NCI-H1092 (cell line): Measurements from ENCODE around the gene RAB35.

ENCODE experiments used
- DNase-seq: peaks from one replicate; lab custom pipeline; 2025; lab: John Stamatoyannopoulos, UW

The RAB35 gene

DNA sequence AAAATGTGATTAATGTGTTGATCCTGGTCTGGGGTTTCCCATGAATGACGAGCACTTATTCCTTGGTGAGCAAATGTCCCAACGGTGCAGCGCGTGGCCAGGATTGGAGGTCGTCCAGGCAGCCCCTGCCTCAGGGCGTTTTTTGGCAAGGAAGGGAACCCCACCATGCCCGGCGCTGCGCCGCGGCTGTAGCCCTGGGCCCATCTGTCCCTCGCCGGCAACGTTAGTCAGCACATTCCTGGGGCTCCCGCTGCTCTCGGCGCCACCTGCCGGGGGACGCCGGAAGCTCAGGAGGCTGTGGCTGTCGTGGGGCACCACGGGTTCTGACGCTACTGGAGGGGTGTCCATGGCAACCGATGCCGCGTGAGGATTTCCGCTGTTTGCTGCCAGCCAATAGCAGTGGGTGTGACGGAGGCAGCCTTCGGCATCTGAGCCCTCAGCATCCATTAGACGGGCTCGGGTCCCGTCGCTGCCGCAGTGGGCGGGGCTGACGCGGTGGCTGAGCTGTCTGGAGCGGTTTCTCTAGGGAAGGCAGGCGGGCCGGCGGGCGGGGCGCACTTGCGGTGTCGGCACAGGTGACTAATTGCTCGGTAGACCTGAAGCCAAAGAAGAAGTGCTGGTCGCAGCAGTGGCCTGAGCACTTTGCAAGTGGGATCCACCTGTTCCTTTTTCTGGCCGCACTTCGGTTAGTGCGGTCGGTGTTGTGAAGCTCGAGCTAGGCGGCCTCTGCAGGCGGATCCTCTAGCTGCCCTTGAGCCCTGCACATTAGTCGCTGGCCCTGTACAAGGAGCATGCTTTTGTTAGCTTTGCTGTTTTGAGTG is 29.5 kb downstream of the RAB35 start:
- DNase-seq: peak; percentile 96

DNA sequence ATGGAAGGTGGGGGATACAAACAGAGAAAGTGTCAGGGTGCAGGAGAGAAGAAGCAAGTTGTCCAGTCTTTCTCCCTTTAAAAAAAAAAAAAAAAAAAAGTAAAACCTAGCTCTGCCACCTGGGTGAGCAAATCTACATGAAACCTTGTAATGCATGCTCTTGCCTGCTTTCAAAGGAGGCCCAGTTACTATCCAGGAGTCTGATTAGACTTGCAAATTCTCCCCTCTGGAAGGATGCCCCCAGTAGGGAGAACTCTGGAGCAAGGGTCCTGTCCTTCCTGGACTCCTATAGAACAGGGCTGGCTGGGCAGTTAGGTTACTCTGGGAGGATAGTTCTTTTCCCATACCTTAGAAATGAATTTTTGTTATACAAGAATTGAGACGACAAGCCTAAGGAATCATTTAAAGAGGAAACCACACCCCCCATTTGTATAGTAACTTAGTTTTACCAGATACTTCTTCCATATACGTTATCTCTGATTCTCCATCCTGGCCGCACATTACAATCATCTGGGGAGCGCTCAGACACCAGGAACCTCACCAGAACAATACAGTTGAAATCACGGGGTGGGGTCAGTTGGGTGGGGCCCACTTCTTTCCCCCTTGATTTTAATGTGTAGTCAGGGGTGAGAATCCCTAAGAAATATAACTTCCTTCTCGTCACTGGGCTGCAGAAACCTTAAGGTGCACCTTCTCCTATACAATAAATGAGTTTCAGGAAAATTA is 30.5 kb downstream of the RAB35 start:
- DNase-seq: no peak

DNA sequence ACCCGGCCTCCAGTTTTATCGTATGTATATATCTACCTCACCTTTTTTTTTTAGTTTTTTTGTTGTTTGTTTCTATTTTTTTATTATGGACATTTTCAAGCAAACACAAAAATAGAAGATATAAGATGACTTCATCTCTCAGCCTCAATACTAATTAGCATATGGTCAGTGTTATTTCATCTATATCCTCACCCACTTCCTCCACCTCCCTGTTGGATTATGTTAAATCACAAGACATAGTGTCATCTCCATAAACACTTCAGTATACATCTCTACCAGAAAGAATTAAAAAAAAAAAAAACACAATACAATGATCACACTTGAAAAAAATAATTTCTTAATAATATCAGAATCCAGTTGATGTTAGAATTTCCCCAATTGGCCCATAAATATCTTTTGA is 34.9 kb downstream of the RAB35 start:
- no peak for DNase-seq

DNA sequence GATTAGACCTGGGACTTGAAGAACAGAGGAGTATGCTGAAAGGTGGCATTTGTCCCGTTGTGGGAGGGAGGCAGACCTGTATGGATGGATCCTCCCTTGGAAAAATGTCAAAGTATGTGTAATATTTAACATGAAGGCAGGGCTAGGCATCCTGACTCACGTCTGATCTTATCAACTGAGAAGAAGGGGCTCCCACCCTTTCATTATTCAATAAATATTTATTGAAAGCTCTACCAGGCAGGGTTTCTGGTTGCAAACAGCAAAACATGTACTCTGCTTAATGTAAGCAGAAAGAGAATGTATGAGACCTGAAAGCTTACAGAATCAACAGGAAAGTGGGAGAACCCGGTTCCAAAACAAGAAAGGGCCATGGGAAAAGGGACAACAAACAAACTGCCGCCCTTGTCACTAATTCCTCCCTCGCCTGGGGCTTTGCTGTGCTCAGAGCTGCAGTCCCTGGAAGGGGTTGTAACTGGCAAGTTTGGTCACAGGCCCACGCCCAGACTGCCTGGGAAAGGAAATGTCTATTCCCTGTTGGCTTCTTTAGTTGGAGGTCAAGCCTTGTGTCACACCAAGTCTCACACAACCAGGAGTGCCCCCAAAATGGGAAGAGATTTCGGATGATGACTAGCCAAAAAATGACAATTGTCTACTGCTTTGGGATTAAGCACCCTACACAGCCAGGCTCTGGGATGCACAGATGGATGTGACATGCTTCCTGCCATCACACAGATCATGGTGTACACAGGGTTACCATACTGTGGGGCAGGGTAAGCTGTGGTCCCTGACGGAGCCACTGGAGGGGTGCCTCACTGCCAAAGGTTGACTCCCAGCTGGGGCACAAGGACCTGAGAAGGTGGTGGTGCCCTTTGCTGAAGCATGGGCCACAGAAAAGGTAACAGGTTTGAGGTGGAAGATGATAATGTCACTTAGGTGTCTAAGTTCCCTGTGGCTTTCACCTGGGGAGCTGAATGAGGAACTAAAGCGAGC is 36.8 kb downstream of the RAB35 start:
- DNase-seq: no peak

DNA sequence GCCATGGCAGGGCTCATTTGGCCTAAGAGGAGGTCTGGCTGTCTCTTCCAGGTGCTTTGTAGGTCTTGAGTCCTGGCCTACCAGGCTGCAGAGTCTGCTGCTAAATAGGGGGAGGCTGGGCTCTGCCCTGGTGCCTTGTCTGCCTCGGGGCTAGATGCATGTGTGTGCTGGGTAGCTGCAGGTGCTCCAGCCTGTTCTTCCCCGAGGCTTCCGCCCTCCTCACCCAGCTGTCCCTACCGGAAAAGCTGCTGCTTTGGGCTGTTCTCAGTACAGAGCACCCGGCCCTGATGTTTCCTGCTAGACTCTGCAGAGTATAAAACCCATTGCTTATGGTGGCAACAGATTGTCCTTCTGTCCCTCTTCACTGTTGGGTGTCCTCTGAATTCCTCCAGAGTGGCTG is 37.7 kb downstream of the RAB35 start:
- no peak for DNase-seq

DNA sequence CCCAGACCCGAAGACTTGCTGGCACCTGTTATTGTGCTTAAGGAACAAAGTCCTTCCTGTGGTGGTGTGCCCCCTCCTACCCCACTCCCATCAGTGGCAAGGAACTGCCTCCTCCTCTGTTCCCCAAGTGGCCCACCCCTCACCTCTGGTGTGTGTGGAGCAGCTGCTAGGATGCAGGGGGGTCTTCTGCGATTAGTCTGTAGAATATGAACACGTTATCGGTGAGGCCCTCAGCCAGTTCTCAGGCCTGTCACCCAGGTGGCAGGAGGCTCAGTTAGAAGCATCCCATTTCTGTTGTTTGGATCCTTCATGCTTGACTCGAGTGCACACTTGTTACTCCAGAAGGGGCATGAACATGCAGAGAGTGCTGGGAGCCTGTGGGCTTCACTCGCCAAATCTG is 39.3 kb downstream of the RAB35 start:
- no peak for DNase-seq

DNA sequence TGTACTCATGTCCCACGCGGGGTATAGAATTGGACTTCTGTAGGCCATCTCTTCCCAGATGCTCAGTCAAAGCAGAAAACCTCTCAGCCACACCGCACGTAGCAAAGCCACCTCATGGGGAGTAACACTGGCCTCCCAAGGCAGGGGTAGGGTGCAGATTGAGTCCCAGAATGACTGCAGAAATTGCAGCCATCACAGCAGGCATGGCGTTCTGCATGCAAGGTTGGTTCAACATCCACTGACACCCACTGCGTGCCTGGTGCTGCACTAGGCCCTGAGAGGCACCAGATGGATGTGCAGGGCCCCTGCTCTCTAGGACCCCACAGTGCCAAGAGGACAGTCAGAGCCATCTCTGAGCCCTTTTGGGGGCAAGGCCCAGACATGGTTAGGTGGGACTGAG is 39.9 kb downstream of the RAB35 start:
- no peak for DNase-seq

DNA sequence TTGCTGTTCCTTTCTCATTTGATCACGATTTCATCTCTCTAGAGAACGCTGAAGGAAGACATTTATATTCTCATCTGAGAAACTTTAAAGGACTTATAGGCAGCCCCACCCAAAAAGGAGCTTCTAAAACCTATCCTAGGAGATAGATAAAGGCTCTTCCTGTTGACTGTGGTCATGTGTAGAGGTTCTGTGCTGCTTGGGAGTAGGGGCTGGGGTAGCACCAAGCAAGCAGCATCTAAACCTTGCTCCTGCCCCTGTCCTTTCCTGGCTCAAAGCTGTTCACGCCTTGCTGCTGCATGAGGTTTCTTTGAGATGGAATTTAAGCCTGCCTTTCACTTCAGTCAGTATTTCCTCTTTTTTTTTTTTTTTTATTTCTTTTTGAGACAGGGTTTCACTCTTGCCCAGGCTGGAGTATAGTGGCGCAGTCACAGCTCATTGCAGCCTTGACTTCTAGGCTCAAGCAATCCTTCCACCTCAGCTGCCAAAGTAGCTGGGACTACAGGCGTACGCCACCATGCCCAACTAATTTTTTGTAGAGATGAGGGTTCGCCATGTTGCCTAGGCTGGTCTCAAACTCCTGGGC is 41.4 kb downstream of the RAB35 start:
- DNase-seq: no peak

DNA sequence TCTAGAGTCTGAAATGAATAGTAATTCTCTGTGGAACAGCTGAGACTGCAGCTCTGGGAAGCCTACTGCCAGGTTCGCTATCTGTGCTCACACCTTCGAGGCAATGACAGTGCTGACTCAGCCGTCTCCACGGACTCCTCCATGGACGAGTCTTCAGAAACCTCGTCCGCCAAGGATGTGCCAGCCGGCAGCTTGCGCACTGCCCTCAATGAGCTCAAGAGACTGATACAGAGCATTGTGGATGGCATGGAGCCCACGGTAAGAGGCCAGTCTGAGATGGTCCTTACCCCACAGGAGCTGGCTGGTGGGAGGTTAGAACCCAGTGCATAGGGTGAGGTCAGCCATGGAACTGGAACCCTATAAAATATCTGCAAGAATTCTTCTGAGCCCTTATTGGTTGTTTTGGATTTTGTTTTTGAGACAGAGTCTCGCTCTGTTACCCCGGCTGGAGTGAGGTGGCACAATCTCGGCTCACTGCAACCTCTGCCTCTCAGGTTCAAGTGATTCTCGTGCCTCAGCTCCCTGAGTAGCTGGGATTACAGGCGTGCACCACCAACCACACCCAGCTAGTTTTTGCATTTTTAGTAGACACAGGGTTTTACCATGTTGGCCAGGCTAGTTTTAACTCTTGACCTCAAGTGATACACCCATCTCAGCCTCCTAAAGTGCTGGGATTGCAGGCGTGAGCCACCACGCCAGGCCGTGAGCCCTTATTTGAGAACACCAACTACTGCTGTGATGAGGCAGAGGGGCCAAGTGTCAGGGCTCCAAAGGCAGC is 43.9 kb downstream of the RAB35 start:
- DNase-seq: no peak

DNA sequence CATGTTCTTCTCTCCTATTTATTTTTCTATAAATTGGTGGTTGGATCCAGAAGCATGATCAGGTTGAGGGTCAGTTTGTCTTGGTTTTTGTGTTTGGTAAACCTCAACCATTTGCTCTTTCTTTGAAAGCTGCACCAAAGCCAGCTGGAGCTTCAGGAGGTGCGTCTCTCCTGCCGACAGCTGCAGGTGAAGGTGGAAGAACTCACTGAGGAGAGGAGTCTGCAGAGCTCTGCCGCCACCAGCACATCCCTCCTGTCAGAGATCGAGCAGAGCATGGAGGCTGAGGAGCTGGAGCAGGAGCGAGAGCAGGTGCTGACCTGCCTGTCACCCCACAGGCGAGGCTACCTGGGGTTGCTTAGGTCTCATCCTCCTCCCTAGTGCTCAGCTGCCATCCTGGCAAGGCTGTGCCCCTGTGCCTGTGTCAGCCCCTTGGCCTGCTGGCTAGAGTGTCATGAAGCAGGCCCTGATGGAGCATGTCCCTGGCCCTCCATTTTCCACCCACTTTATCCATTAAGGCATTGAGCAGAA is 45.0 kb downstream of the RAB35 start:
- no peak for DNase-seq

DNA sequence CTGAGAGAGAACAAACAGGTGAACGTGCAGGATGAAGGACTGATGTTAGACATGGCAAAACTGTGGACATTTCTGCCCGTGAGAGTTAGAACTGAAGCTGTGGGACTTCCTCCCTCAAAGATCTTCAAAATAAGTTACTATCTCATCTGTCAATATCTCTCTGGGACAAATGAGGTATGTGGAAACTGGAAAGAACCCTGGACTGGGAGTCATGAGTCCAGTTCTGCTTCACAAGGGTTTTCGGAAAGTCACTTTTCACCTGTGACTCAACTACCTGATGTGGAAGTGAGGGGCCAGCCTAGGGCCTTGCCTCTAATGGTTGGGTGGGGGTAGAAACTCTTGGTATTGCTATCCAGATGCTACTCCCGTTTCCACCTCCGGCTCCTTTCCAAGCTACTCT is 47.3 kb downstream of the RAB35 start:
- DNase-seq: no peak

DNA sequence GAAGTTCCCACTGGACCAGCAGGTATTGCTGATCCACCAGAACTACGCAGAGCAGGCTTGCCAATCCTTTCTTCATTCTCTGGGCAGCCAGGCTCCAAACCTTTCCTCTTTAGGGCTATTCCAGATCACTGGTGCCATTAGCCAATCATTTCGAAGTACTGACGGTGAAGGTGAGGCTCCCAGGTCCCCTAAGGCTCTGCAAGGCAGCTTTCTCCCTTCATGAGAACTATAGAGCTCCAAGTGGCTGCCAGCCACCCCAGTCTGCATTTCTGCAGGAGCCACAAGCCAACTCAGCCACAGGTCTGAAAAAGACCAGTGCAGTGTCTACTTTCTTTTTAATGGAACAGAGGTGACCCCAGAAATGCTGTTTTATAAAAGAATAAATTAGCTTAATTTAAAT is 48.7 kb downstream of the RAB35 start:
- DNase-seq: no peak

DNA sequence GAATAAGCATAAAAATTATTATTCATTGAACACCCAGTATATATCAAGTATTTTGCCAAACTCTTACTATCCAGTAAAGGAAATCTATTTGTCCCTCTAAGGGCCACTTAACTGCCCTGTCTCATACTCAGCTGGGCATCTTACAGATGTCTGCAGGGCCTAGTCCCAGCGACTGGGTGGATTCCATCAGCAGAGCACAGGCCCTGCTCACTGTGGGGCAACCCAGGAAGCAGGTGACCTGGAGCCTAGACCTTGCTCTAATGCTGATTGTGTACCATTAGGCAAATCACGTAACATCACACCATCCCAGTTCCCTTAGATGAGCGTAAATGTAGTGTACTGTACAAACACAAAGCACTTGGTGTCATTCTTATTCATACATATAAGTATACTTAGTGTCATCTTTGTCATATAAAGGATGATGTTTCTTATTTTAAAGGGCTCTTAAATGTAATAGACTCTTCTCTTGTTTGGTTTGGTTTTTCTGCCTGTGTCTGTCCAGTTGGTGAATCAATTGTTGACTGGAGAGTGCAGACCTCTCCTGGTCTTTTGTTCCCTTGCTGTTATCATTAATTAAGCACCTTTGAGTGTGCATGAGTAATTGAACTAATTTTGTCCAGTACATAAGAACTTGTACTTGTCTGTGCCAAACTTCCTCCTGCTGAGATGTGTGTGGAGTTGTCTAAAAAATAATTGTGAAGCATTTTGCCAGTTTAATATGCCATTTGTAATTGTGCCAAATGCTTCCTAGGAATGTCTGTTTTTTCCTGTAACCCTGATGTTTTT is 49.3 kb downstream of the RAB35 start:
- no peak for DNase-seq

DNA sequence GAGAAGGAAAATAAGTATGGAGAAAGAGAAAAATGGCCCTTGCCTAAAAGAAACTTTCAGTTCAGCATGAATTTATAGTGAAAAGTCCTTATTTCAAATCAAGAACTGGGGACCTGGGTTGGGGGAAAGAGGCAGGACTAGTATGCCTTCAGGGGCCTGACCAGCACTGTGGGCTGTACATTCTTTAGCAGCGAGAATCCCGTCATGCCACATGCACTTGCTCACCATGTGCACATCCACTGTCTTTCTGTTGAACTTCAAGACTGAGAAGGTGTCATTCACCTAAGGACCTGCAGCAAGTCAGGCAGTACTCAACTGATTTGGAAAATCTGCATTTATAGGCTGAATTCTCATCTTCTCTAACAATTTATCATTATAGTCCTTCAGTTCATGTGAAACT is 50.2 kb downstream of the RAB35 start:
- DNase-seq: no peak

DNA sequence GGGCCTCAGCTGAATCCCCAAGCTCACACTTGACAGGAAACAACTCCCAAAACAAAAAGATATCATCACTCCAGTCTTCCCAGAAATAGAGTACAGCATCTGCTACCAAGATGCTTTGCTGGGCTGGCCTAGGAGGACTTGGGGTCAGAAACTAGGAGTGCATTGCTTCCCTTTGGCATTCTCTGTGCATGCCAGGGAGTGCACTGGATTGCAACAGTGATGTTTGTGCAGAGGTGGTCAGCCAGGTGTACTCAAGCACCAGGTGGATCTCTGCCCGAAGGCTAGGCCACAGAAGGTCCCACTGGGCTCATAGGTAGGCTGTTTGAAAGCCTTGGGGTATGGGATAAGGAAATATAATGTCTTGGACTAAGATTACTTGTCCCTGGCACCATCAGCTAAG is 51.1 kb downstream of the RAB35 start:
- DNase-seq: no peak

DNA sequence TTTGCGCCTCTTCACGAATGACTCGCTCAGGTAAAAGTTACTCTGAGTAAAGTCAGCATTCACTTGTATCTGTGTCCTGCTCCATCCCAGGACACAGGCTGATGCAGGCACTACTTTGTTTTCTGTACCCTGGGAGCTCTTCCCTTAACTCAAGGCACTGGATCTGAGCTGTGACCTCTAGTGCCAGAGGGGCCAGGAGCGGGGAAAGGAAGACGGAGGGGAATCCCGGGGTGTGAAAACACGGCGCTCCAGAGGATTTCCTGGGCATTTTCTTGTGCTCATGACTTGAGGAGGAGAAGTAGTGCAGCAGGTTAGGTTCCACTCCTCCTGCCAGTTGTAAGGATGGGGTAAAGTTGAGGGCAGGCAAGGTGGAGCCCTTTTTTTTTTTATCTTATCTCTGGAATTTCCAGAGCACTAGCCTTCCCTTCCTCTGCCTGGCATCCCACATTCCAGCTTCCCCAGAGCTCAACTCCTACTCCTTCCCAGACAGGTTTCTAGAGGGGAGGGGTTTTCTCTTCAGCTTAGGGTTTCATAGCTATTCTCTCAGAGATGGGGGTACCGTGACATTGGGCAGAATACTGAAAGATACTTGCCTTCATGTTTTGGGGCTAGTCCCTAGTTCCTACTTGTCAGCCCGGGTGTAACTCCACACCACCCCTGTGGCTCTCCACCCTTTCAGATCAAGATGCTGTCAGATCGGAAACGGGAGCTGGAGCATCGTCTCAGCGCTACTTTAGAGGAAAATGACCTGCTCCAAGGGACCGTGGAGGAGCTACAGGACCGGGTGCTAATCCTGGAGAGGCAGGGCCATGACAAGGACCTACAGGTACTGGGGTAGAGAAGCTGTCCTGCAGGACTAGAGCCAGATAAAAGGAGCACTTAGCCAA is 52.3 kb downstream of the RAB35 start:
- DNase-seq: no peak

DNA sequence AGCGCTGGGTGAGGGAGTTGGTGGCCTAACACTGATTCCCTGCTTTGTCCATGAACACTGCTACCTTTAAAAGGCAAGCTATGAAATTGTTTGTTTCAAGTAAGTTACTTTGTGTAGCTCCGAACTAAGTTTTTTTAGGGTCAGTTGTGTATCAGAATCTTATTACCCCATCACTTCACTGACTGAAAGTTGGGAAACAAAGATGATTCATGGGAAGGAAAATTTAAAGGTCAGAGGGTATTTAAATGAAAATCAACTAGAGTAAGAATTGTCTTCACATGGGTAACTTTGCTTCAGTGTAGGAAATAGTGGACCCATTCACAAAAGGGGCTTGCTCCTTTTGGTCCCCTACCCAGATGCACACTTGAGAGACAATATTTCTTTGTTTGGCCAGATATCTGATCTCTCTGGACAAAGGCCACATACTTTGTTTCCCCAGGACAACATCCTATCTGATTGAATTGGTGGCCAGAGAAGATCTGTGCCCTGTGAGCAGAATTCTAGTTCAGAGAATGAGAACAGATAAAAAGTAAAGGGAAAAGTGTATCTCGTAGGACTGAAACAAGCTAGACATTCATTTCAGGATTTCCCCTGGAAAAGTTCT is 53.5 kb downstream of the RAB35 start:
- DNase-seq: no peak

DNA sequence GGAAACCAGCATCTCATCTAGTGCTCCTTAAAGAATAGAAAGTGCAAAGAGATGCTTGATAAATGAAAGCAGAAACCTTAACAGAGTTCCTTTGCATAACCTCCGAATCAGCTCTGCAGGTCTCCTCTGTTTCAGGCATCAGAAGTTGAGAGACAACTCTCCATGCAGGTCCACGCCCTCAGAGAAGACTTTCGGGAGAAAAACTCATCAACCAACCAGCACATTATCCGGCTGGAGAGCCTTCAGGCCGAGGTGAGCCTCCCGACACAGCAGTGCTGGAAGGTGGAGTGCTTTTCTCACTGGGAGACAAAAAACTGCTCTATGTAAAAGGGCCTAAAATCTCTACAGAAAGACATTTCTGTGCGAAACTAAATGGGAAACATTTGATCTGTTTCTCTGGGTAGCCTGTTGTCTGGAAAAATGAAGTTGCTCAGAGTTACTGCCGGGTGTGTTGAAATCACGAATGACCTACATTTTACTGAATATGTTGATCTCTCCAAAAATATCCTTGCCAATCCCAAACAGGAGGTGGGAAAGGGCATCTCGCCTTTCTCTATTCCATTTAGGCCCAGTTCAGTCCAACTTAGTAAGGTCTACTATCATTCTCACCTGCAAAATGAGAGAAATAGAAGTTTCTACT is 54.9 kb downstream of the RAB35 start:
- no peak for DNase-seq
